OCI-LY7 (cell line): ENCODE results near the gene HEBP1.

ENCODE experiments used
- EZH2phosphoT487 ChIP-seq: fragments of 200-600 bp; sonication (generic); IDR thresholded peaks from 2 replicates; pipeline ENCODE4 v1.6.1; 2018; ENCODE audit warnings: low read depth, borderline replicate concordance, mild to moderate bottlenecking, mixed run types, antibody characterized with exemption, low read length, moderate library complexity, mixed read lengths
- TF ChIP-seq, protein P1 (sequence below): fragments of 200-600 bp; sonication (generic); conservative IDR thresholded peaks from 2 replicates; pipeline ENCODE4 v1.5.1; 2014; ENCODE audit warnings: mild to moderate bottlenecking, antibody characterized with exemption, low read length, moderate library complexity, mixed read lengths

DNA sequence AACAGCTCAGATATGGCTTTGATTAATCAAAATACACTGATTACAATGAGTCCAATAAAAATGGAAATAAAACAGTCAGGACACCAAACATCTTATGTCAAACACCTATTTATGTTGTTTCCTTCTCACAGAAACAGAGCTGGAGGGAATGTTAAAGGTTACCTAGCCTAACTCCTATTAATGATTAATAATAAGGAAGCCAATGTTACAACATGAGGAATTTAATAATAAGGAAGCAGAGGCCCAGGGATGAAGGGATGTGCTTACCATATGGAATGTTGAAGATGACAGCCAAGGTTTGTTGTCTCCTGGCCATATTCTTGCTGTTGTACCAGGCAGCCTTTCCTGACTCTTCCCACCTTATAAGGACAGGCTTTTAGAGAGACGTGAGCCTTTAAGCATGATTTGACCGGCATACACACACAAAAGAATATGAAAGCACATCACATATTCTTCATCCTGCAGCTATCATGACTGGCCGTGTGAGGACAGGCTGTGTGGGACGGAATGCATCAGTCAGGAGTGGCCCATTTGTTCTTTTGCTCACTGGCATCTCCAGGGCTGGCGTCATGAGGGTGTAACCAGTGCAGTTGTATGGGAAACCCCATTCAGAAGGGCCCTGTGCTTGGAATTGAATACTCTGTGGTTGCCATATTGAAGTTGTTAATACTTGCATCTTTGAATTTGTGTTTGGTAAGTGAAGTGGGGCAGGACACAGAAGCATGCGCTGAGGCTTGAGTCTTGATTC, 45.0 kb downstream of the HEBP1 start:
- TF ChIP-seq, protein P1, sequence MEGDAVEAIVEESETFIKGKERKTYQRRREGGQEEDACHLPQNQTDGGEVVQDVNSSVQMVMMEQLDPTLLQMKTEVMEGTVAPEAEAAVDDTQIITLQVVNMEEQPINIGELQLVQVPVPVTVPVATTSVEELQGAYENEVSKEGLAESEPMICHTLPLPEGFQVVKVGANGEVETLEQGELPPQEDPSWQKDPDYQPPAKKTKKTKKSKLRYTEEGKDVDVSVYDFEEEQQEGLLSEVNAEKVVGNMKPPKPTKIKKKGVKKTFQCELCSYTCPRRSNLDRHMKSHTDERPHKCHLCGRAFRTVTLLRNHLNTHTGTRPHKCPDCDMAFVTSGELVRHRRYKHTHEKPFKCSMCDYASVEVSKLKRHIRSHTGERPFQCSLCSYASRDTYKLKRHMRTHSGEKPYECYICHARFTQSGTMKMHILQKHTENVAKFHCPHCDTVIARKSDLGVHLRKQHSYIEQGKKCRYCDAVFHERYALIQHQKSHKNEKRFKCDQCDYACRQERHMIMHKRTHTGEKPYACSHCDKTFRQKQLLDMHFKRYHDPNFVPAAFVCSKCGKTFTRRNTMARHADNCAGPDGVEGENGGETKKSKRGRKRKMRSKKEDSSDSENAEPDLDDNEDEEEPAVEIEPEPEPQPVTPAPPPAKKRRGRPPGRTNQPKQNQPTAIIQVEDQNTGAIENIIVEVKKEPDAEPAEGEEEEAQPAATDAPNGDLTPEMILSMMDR, result no peak
- no peak for TF ChIP-seq EZH2phosphoT487
